Neural cell (in vitro differentiated cells): ENCODE measurements around the gene PYGO1. TPM values are rescaled to one million over a fixed set of nuclear protein-coding genes. Genes with fewer than 3 reads are reported as not detected.

ENCODE experiments used
- H2AFZ ChIP-seq: fragments of 200-600, 300-800 bp; sonication (generic), shearing (Covaris generic); 2 replicates; pipeline ENCODE4 v1.6.0; 2014; ENCODE audit warnings: low read depth, mild to moderate bottlenecking, antibody characterized with exemption, low read length, moderate library complexity
- H3F3A ChIP-seq: fragments of 200-600 bp; shearing (Covaris generic); 2 replicates; pipeline ENCODE4 v1.6.1; 2016; ENCODE audit warnings: mild to moderate bottlenecking, moderate library complexity, mixed read lengths, antibody characterized with exemption, low read length; ENCODE audit not compliant: insufficient read depth, poor library complexity, severe bottlenecking
- H3K27ac ChIP-seq: fragments of 200-600, 300-800 bp; sonication (generic), shearing (Covaris generic); 2 replicates; pipeline ENCODE4 v1.5.1; 2014; ENCODE audit warnings: mild to moderate bottlenecking, low read length, moderate library complexity
- H3K27me3 ChIP-seq: fragments of 300-800, 200-600 bp; sonication (generic), shearing (Covaris generic); 2 replicates; pipeline ENCODE4 v1.6.0; 2014; ENCODE audit warnings: mild to moderate bottlenecking, low read depth, low read length, moderate library complexity; ENCODE audit not compliant: insufficient read depth
- H3K36me3 ChIP-seq: fragments of 300-800, 200-600 bp; sonication (generic), shearing (Covaris generic); 2 replicates; pipeline ENCODE4 v1.5.1; 2014; ENCODE audit warnings: mild to moderate bottlenecking, antibody characterized with exemption, low read length, moderate library complexity; ENCODE audit not compliant: insufficient read depth
- H3K4me2 ChIP-seq: fragments of 300-800, 200-600 bp; sonication (generic), shearing (Covaris generic); 2 replicates; pipeline ENCODE4 v1.6.0; 2014; ENCODE audit warnings: mild to moderate bottlenecking, low read length
- H3K4me3 ChIP-seq: fragments of 300-800, 200-600 bp; sonication (generic), shearing (Covaris generic); 2 replicates; pipeline ENCODE4 v1.5.1; 2014; ENCODE audit warnings: mild to moderate bottlenecking, low read length, moderate library complexity
- H3K79me2 ChIP-seq: fragments of 200-600 bp; shearing (Covaris generic); replicated peaks from 2 replicates; pipeline ENCODE4 v1.6.0; 2014; ENCODE audit warnings: mild to moderate bottlenecking, low read length, moderate library complexity; ENCODE audit not compliant: insufficient read depth
- H3K9ac ChIP-seq: fragments of 300-800, 200-600 bp; sonication (generic), shearing (Covaris generic); 2 replicates; pipeline ENCODE4 v1.6.1; 2016; ENCODE audit warnings: mild to moderate bottlenecking, low read length, mixed read lengths
- H3K9me2 ChIP-seq: fragments of 200-600 bp; shearing (Covaris generic); 2 replicates; pipeline ENCODE4 v1.6.1; 2016; ENCODE audit warnings: mild to moderate bottlenecking, low read length, mixed read lengths; ENCODE audit not compliant: insufficient read depth
- H3K9me3 ChIP-seq: fragments of 200-600, 300-800 bp; sonication (generic), shearing (Covaris generic); 2 replicates; pipeline ENCODE4 v1.6.1; 2016; ENCODE audit warnings: mild to moderate bottlenecking, mixed run types, low read length, moderate library complexity, mixed read lengths
- H4K20me1 ChIP-seq: fragments of 200-600 bp; shearing (Covaris generic); 2 replicates; pipeline ENCODE4 v1.6.1; 2016; ENCODE audit warnings: mild to moderate bottlenecking, mixed run types; ENCODE audit not compliant: insufficient read depth
- EP300 ChIP-seq: fragments of 450-650 bp; conservative IDR thresholded peaks from 2 replicates; pipeline ENCODE4 v1.6.1; 2014; ENCODE audit warnings: antibody characterized with exemption, mild to moderate bottlenecking, moderate library complexity; ENCODE audit not compliant: poor library complexity, severe bottlenecking
- EZH2 ChIP-seq: fragments of 200-600, 300-800 bp; shearing (Covaris generic), sonication (generic); IDR thresholded peaks from 2 replicates; pipeline ENCODE4 v1.6.1; 2014; ENCODE audit warnings: antibody characterized with exemption, low read length, borderline replicate concordance, mild to moderate bottlenecking; ENCODE audit not compliant: insufficient read depth, poor library complexity, severe bottlenecking
- MXI1 ChIP-seq: fragments of 450-650 bp; conservative IDR thresholded peaks from 2 replicates; pipeline ENCODE4 v1.6.1; 2014; ENCODE audit warnings: antibody characterized with exemption, mild to moderate bottlenecking; ENCODE audit not compliant: poor library complexity, severe bottlenecking
- POLR2AphosphoS5 ChIP-seq: IDR thresholded peaks from 2 replicates; pipeline ENCODE4 v1.6.1; 2012
- RAD21 ChIP-seq: fragments of 450-650 bp; conservative IDR thresholded peaks from 2 replicates; pipeline ENCODE4 v1.6.1; 2014; ENCODE audit warnings: antibody characterized with exemption, mild to moderate bottlenecking, moderate library complexity
- SMC3 ChIP-seq: fragments of 450-650 bp; conservative IDR thresholded peaks from 2 replicates; pipeline ENCODE4 v1.6.1; 2014; ENCODE audit warnings: antibody characterized with exemption, mild to moderate bottlenecking, moderate library complexity; ENCODE audit not compliant: poor library complexity
- TAF1 ChIP-seq: IDR thresholded peaks from 2 replicates; pipeline ENCODE4 v1.6.1; 2012; ENCODE audit warnings: low read depth
- polyA plus RNA-seq: library from polyadenylated mRNA; depleted of rRNA; stranded (reverse); fragments of >200 nt; gene quantifications from 2 replicates; pipeline ENCODE4 v1.2.3, GENCODE V29; 2014
- TF ChIP-seq, protein P1 (sequence below): fragments of 450-650 bp; IDR thresholded peaks from 2 replicates; pipeline ENCODE4 v1.5.1; 2014; ENCODE audit warnings: antibody characterized with exemption, mild to moderate bottlenecking, moderate library complexity; ENCODE audit not compliant: poor library complexity, severe bottlenecking
- TF ChIP-seq, protein P2 (sequence below): IDR thresholded peaks from 2 replicates; pipeline ENCODE4 v1.6.1; 2012; ENCODE audit warnings: borderline replicate concordance

The PYGO1 gene
- polyA plus RNA-seq, 1 donor from 2014 or later: 27.6 TPM

DNA sequence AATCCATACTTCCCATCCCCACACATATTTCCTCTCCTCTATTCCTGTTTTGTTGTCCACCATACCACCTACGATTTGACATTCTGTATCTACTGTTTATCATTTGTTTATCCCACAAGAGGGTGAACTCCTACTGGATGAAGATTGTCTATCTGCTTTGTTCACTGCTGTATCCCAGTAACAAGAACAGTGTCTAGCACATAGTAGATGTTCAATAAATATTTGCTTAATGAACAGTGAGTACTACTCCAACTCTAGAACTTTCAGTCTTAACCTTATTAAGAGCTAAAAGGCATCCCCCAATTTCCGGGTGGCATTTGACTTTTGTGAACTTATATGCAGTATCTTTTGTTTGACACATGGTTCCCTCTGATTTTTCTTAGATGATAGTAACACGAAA lies 1.3 kb downstream of the PYGO1 start:
- Histone ChIP-seq H3K9ac (peak overlapping the region; percentile 86), H3K27ac (peak overlapping the region; percentile 86), H3F3A (no peaks in the 10 kb centered on the region), H4K20me1 (peaks cover 2% of the 10 kb centered on the region), H3K79me2 (peaks cover 36% of the 10 kb centered on the region), H3K9me2 (no peaks in the 10 kb centered on the region), H3K4me3 (peak overlapping the region; percentile 80), H3K27me3 (no peaks in the 10 kb centered on the region), H3K36me3 (no peaks in the 10 kb centered on the region), H3K4me2 (peak overlapping the region; percentile 90), H3K9me3 (no peaks in the 10 kb centered on the region), H2AFZ (peak overlapping the region; percentile 54)
- TF ChIP-seq, protein P1, sequence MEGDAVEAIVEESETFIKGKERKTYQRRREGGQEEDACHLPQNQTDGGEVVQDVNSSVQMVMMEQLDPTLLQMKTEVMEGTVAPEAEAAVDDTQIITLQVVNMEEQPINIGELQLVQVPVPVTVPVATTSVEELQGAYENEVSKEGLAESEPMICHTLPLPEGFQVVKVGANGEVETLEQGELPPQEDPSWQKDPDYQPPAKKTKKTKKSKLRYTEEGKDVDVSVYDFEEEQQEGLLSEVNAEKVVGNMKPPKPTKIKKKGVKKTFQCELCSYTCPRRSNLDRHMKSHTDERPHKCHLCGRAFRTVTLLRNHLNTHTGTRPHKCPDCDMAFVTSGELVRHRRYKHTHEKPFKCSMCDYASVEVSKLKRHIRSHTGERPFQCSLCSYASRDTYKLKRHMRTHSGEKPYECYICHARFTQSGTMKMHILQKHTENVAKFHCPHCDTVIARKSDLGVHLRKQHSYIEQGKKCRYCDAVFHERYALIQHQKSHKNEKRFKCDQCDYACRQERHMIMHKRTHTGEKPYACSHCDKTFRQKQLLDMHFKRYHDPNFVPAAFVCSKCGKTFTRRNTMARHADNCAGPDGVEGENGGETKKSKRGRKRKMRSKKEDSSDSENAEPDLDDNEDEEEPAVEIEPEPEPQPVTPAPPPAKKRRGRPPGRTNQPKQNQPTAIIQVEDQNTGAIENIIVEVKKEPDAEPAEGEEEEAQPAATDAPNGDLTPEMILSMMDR: no peak
- no peak for TF ChIP-seq MXI1

DNA sequence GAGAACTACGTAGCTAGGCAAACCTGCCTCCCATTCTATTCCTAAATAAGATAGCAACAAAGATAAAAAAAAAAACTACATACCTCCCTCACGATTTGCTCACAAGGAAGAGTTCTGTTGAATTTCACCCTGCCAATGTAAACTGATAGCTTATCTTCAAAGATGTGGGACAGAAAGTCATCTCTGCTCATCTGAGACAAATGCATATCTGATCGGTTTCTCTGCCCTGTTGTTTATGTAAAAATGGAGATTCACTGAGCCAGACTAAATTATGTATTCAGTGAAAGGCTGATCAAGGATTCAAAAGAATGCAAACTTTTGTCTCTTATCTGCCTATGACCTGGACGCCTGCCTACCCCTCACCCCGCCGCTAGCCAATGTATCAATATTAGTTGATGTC lies 11.2 kb downstream of the PYGO1 start:
- Histone ChIP-seq H3K4me2 (no peak overlapping the region), H3K9me2 (no peaks in the 10 kb centered on the region), H2AFZ (no peak overlapping the region), H3K9ac (no peak overlapping the region), H3K36me3 (no peaks in the 10 kb centered on the region), H3K27ac (no peak overlapping the region), H3K79me2 (peaks cover 18% of the 10 kb centered on the region), H3K9me3 (no peaks in the 10 kb centered on the region), H3F3A (no peaks in the 10 kb centered on the region), H3K4me3 (no peak overlapping the region), H4K20me1 (no peaks in the 10 kb centered on the region), H3K27me3 (no peaks in the 10 kb centered on the region)
- TF ChIP-seq EP300: no peak
- no peak for TF ChIP-seq MXI1
- no peak for TF ChIP-seq EZH2
- no peak for TF ChIP-seq POLR2AphosphoS5
- TF ChIP-seq SMC3: no peak
- TF ChIP-seq, protein P1: no peak
- TF ChIP-seq, protein P2, sequence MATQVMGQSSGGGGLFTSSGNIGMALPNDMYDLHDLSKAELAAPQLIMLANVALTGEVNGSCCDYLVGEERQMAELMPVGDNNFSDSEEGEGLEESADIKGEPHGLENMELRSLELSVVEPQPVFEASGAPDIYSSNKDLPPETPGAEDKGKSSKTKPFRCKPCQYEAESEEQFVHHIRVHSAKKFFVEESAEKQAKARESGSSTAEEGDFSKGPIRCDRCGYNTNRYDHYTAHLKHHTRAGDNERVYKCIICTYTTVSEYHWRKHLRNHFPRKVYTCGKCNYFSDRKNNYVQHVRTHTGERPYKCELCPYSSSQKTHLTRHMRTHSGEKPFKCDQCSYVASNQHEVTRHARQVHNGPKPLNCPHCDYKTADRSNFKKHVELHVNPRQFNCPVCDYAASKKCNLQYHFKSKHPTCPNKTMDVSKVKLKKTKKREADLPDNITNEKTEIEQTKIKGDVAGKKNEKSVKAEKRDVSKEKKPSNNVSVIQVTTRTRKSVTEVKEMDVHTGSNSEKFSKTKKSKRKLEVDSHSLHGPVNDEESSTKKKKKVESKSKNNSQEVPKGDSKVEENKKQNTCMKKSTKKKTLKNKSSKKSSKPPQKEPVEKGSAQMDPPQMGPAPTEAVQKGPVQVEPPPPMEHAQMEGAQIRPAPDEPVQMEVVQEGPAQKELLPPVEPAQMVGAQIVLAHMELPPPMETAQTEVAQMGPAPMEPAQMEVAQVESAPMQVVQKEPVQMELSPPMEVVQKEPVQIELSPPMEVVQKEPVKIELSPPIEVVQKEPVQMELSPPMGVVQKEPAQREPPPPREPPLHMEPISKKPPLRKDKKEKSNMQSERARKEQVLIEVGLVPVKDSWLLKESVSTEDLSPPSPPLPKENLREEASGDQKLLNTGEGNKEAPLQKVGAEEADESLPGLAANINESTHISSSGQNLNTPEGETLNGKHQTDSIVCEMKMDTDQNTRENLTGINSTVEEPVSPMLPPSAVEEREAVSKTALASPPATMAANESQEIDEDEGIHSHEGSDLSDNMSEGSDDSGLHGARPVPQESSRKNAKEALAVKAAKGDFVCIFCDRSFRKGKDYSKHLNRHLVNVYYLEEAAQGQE: no peak
- TF ChIP-seq TAF1: no peak
- no peak for TF ChIP-seq RAD21
